ENCODE measurements around the gene CKAP5. TPM values are rescaled to one million over a fixed set of nuclear protein-coding genes. Genes with fewer than 3 reads are reported as not detected.

CKAP5 gene
- total and polyA plus RNA-seq, 2 experiments from 2014 or later: 67.9 to 120 TPM

- H3K9me3 Mint-ChIP-seq: peaks cover 7% of the 10 kb centered on the region; the same call in 1 of the 3 replicates
- Histone ChIP-seq H3K4me2 (no peak overlapping the region), H3K79me2 (replicated peaks; ENCODE audit: insufficient read depth) (no peaks in the 10 kb centered on the region), H3K27ac (ENCODE audit: low read depth) (no peak overlapping the region), H3K9me2 (ENCODE audit: insufficient read depth) (no peaks in the 10 kb centered on the region), H3F3A (replicated peaks; ENCODE audit: low read depth) (no peaks in the 10 kb centered on the region), H3K4me3 (no peak overlapping the region), H4K20me1 (replicated peaks; ENCODE audit: insufficient read depth) (no peaks in the 10 kb centered on the region; the same call in 1 of the 2 replicates), H3K36me3 (ENCODE audit: insufficient read depth) (peaks cover 6% of the 10 kb centered on the region; the same call in 1 of the 2 replicates), H3K4me1 (ENCODE audit: insufficient read depth) (no peaks in the 10 kb centered on the region), H2AFZ (no peak overlapping the region), H3K27me3 (ENCODE audit: insufficient read depth) (no peaks in the 10 kb centered on the region)
- peaks cover 65% of the 10 kb centered on the region for H3K36me3 Mint-ChIP-seq (ENCODE audit: low read depth)
- H3K4me1 Mint-ChIP-seq: peaks cover 2% of the 10 kb centered on the region; the same call in 1 of the 3 replicates
- no peak overlapping the region for H3K27ac Mint-ChIP-seq
- ATAC-seq (no peak), DNase-seq (ENCODE audit: low spot score) (no peak)
- no peak overlapping the region for H3K4me3 Mint-ChIP-seq
- no peak for TF ChIP-seq ZNF462 (CRISPR knock-in tag; IDR thresholded peaks at IDR 0.05)
- TF ChIP-seq CTCF (conservative IDR thresholded peaks at IDR 0.05; ENCODE audit: low read depth in 2 of 2): no peak
- no peak for TF ChIP-seq ZNF331 (CRISPR knock-in tag; IDR thresholded peaks at IDR 0.05; ENCODE audit: low read depth)
- no peak for TF ChIP-seq EZH2 (IDR thresholded peaks at IDR 0.05; ENCODE audit: low read depth, unreplicated experiment)
- no peak for TF ChIP-seq STAT1 (IDR thresholded peaks at IDR 0.05; ENCODE audit: unreplicated experiment)
- TF ChIP-seq REST (IDR thresholded peaks at IDR 0.05; ENCODE audit: unreplicated experiment): no peak
- no peak for TF ChIP-seq ETS1 (IDR thresholded peaks at IDR 0.05)
- TF ChIP-seq JUNB (IDR thresholded peaks at IDR 0.05; ENCODE audit: unreplicated experiment): no peak
- no peak for TF ChIP-seq ZNF114 (CRISPR knock-in tag; IDR thresholded peaks at IDR 0.05)
- no peak for TF ChIP-seq CREB1 (CRISPR knock-in tag; IDR thresholded peaks at IDR 0.05; ENCODE audit: low read depth)
- no peak for TF ChIP-seq POLR2AphosphoS5 (IDR thresholded peaks at IDR 0.05; ENCODE audit: low read depth)
- no peak for TF ChIP-seq EZH2phosphoT487 (IDR thresholded peaks at IDR 0.05; ENCODE audit: unreplicated experiment)
- no peak for TF ChIP-seq NANOG (IDR thresholded peaks at IDR 0.05; ENCODE audit: borderline replicate concordance)
- peaks cover 6% of the 10 kb centered on the region for H3K27me3 Mint-ChIP-seq (ENCODE audit: insufficient read depth, low read depth, poor library complexity)
Observed at GRCh38 chr11:46894506-46894905, 48.4 kb upstream of the CKAP5 start.

Data from GM23338 (cell line).